ENCODE measurements around the gene PKD2.

Gene PKD2

GRCh38 chr4:88059766-88060165 lies 52.3 kb downstream of the PKD2 start:
- no peak overlapping the region for H3K27ac ChIP-seq

GRCh38 chr4:88060431-88060830 lies 53.0 kb downstream of the PKD2 start:
- no peak for DNase-seq (ENCODE audit: low read depth, low spot score)
- H3K27ac ChIP-seq, result no peak overlapping the region

More at GRCh38 chr4:88059766-88060165, 52.3 kb downstream of the PKD2 start:
- DNase-seq (ENCODE audit: low read depth, low spot score), result no peak

GRCh38 chr4:88062311-88062710 lies 54.9 kb downstream of the PKD2 start:
- no peak for DNase-seq (ENCODE audit: low read depth, low spot score)
- H3K27ac ChIP-seq, result no peak overlapping the region

- no peak overlapping the region for H3K27ac ChIP-seq
- no peak for DNase-seq (ENCODE audit: low read depth, low spot score)
Measured at GRCh38 chr4:88062843-88063242, 55.4 kb downstream of the PKD2 start.

GRCh38 chr4:88063634-88064296 lies 56.3 kb downstream of the PKD2 start:
- no peak overlapping the region for H3K27ac ChIP-seq
- DNase-seq (ENCODE audit: low read depth, low spot score), result no peak

- no peak overlapping the region for H3K27ac ChIP-seq
- no peak for DNase-seq (ENCODE audit: low read depth, low spot score)
Measured at GRCh38 chr4:88064410-88064809, 57.0 kb downstream of the PKD2 start.

- no peak overlapping the region for H3K27ac ChIP-seq
- DNase-seq (ENCODE audit: low read depth, low spot score), result no peak
Measured at GRCh38 chr4:88070031-88070430, 62.6 kb downstream of the PKD2 start.

GRCh38 chr4:88075336-88075735 lies 67.9 kb downstream of the PKD2 start:
- no peak for DNase-seq (ENCODE audit: low read depth, low spot score)
- no peak overlapping the region for H3K27ac ChIP-seq

- DNase-seq (ENCODE audit: low read depth, low spot score), result no peak
- no peak overlapping the region for H3K27ac ChIP-seq
Measured at GRCh38 chr4:88077911-88078524, 70.6 kb downstream of the PKD2 start.

- DNase-seq (ENCODE audit: low read depth, low spot score), result no peak
- no peak overlapping the region for H3K27ac ChIP-seq
Measured at GRCh38 chr4:88078579-88078978, 71.1 kb downstream of the PKD2 start.

GRCh38 chr4:88080626-88081025 lies 73.2 kb downstream of the PKD2 start:
- DNase-seq (ENCODE audit: low read depth, low spot score), result no peak
- no peak overlapping the region for H3K27ac ChIP-seq

GRCh38 chr4:88087004-88087403 lies 79.6 kb downstream of the PKD2 start:
- no peak overlapping the region for H3K27ac ChIP-seq
- DNase-seq (ENCODE audit: low read depth, low spot score), result no peak

- H3K27ac ChIP-seq, result no peak overlapping the region
- DNase-seq (ENCODE audit: low read depth, low spot score), result no peak
Measured at GRCh38 chr4:88090898-88091297, 83.5 kb downstream of the PKD2 start.

- no peak for DNase-seq (ENCODE audit: low read depth, low spot score)
- no peak overlapping the region for H3K27ac ChIP-seq
Measured at GRCh38 chr4:88091378-88091777, 83.9 kb downstream of the PKD2 start.

- no peak overlapping the region for H3K27ac ChIP-seq
- no peak for DNase-seq (ENCODE audit: low read depth, low spot score)
Measured at GRCh38 chr4:88093874-88094273, 86.4 kb downstream of the PKD2 start.

GRCh38 chr4:88097301-88097700 lies 89.9 kb downstream of the PKD2 start:
- no peak overlapping the region for H3K27ac ChIP-seq
- DNase-seq (ENCODE audit: low read depth, low spot score), result no peak

GRCh38 chr4:88097781-88098180 lies 90.3 kb downstream of the PKD2 start:
- no peak for DNase-seq (ENCODE audit: low read depth, low spot score)

GRCh38 chr4:88098993-88099752 lies 91.7 kb downstream of the PKD2 start:
- no peak overlapping the region for H3K27ac ChIP-seq
- DNase-seq (ENCODE audit: low read depth, low spot score), result no peak

More at GRCh38 chr4:88097781-88098180, 90.3 kb downstream of the PKD2 start:
- H3K27ac ChIP-seq, result no peak overlapping the region

- H3K27ac ChIP-seq, result no peak overlapping the region
- no peak for DNase-seq (ENCODE audit: low read depth, low spot score)
Measured at GRCh38 chr4:88101165-88101564, 93.7 kb downstream of the PKD2 start.

- no peak overlapping the region for H3K27ac ChIP-seq
- no peak for DNase-seq (ENCODE audit: low read depth, low spot score)
Measured at GRCh38 chr4:88102026-88102425, 94.6 kb downstream of the PKD2 start.

GRCh38 chr4:88104902-88105610 lies 97.6 kb downstream of the PKD2 start:
- no peak overlapping the region for H3K27ac ChIP-seq
- DNase-seq (ENCODE audit: low read depth, low spot score), result peak; percentile 49

Data from epithelial cell of prostate (primary cell).